ENCODE measurements around the gene SUMF1. TPM values are rescaled to one million over a fixed set of nuclear protein-coding genes. Genes with fewer than 3 reads are reported as not detected.

The SUMF1 gene
- total and polyA plus RNA-seq, 2 of the 13 experiments (the other 11 are each of a cell fraction or from before 2014, with no cell fraction given): 18.5 to 28.9 TPM

GRCh38 chr3:4493014-4493940, 26.2 kb upstream of the SUMF1 start, which contains the start of gene ITPR1 (continued):
- TF ChIP-seq ZNF101 (CRISPR knock-in tag; IDR thresholded peaks at IDR 0.05; ENCODE audit: borderline replicate concordance, low read depth) (0 out of 2 replicates have a peak, but pooled peaks have one; percentile 35), ZNF34 (CRISPR knock-in tag; IDR thresholded peaks at IDR 0.05; ENCODE audit: borderline replicate concordance) (no peak), ARID5B (CRISPR knock-in tag; IDR thresholded peaks at IDR 0.05) (peak; percentile 40; the same call in 1 of the 2 replicates), MYC (CRISPR knock-in tag; IDR thresholded peaks at IDR 0.05; ENCODE audit: borderline replicate concordance) (peak; percentile 85), ZNF605 (CRISPR knock-in tag; IDR thresholded peaks at IDR 0.05) (peak; percentile 88), KLF15 (CRISPR knock-in tag; IDR thresholded peaks at IDR 0.05; ENCODE audit: borderline replicate concordance) (no peak), CEBPG (CRISPR knock-in tag; IDR thresholded peaks at IDR 0.05) (peak; percentile 4; the same call in 1 of the 2 replicates), ZBTB10 (CRISPR knock-in tag; IDR thresholded peaks at IDR 0.05; ENCODE audit: borderline replicate concordance) (no peak), PAWR (CRISPR knock-in tag; IDR thresholded peaks at IDR 0.05; ENCODE audit: borderline replicate concordance) (no peak), WIZ (CRISPR knock-in tag; IDR thresholded peaks at IDR 0.05) (0 out of 2 replicates have a peak, but pooled peaks have one; percentile 56), DMAP1 (CRISPR knock-in tag; IDR thresholded peaks at IDR 0.05) (peak; percentile 37; the same call in 1 of the 2 replicates), ZBTB42 (CRISPR knock-in tag; IDR thresholded peaks at IDR 0.05) (no peak), XBP1 (CRISPR knock-in tag; IDR thresholded peaks at IDR 0.05) (no peak), HMGXB3 (CRISPR knock-in tag; IDR thresholded peaks at IDR 0.05; ENCODE audit: borderline replicate concordance) (peak; percentile 58; the same call in 1 of the 2 replicates), HNF4G (IDR thresholded peaks at IDR 0.05; ENCODE audit: borderline replicate concordance, low read depth, low read length) (peak; percentile 42; the same call in 1 of the 2 replicates), HNF4G (CRISPR knock-in tag; IDR thresholded peaks at IDR 0.05; ENCODE audit: borderline replicate concordance, low read depth) (no peak), SMC3 (IDR thresholded peaks at IDR 0.05; ENCODE audit: low read length) (peak; percentile 24; the same call in 1 of the 2 replicates), EED (CRISPR knock-in tag; IDR thresholded peaks at IDR 0.05) (no peak)
